NCI-H748 treated with DMSO at 0.1 percent for 48 hours (cell line): ENCODE measurements around the gene PRR11.
"Not testable (repeated sequence)": the region's sequence is repeated elsewhere in the genome, so short reads cannot be mapped to it uniquely, and the experiment has no call there.

Source experiments
- DNase-seq: peaks from one replicate; lab custom pipeline; 2025; lab: John Stamatoyannopoulos, UW

Gene PRR11

GRCh38 chr17:59155439-59156177 lies at the start of gene PRR11:
TSS of gene PRR11 (plus strand) at chr17:59155746. CDS start at chr17:59169753, 14,007 bp downstream.
- no peak for DNase-seq

GRCh38 chr17:59105852-59106462 lies 49.6 kb upstream of the PRR11 start:
- DNase-seq = peak; percentile 38

GRCh38 chr17:59106463-59107305 lies 48.9 kb upstream of the PRR11 start, which contains the start of gene TRIM37:
TSS of gene TRIM37 (minus strand) at chr17:59106880. CDS start at chr17:59106461, 419 bp downstream.
- peak; percentile 97 for DNase-seq

- peak; percentile 59 for DNase-seq
These were observed 48.3 kb upstream of the PRR11 start for GRCh38 chr17:59107306-59107670.

- DNase-seq = no peak
These were observed 47.0 kb upstream of the PRR11 start for GRCh38 chr17:59108400-59109102.

- no peak for DNase-seq
These were observed 44.6 kb upstream of the PRR11 start for GRCh38 chr17:59110973-59111372.

- DNase-seq = no peak
These were observed 44.0 kb upstream of the PRR11 start for GRCh38 chr17:59111539-59111938.

- no peak for DNase-seq
These were observed 40.1 kb upstream of the PRR11 start for GRCh38 chr17:59115474-59115873.

GRCh38 chr17:59121901-59122480 lies 33.6 kb upstream of the PRR11 start:
- DNase-seq = no peak

- DNase-seq = no peak
These were observed 30.9 kb upstream of the PRR11 start for GRCh38 chr17:59124665-59125064.

- DNase-seq = no peak
These were observed 28.6 kb upstream of the PRR11 start for GRCh38 chr17:59126809-59127417.

GRCh38 chr17:59129814-59130213 lies 25.7 kb upstream of the PRR11 start:
- no peak for DNase-seq

- DNase-seq = no peak
These were observed 24.4 kb upstream of the PRR11 start for GRCh38 chr17:59131131-59131530.

- DNase-seq = not testable (repeated sequence)
These were observed 17.2 kb upstream of the PRR11 start for GRCh38 chr17:59138339-59138738.

GRCh38 chr17:59139939-59140338 lies 15.6 kb upstream of the PRR11 start:
- no peak for DNase-seq

GRCh38 chr17:59141860-59142259 lies 13.7 kb upstream of the PRR11 start:
- DNase-seq = no peak

- DNase-seq = no peak
These were observed 9.9 kb upstream of the PRR11 start for GRCh38 chr17:59145571-59146096.

GRCh38 chr17:59149051-59149450 lies 6.5 kb upstream of the PRR11 start:
- no peak for DNase-seq

GRCh38 chr17:59149841-59150511 lies 5.6 kb upstream of the PRR11 start:
- DNase-seq = no peak

- DNase-seq = no peak
These were observed 4.5 kb upstream of the PRR11 start for GRCh38 chr17:59151006-59151405.
